NOMO-1 treated with DMSO at 0.1 percent for 48 hours (cell line): ENCODE results near the gene LETM1.

ENCODE experiments used
- DNase-seq: peaks from one replicate; lab custom pipeline; 2025; ENCODE audit not compliant: unreplicated experiment; lab: John Stamatoyannopoulos, UW

The LETM1 gene

GRCh38 chr4:1783015-1783414, 72.9 kb downstream of the LETM1 start:
- DNase-seq: no peak

DNA sequence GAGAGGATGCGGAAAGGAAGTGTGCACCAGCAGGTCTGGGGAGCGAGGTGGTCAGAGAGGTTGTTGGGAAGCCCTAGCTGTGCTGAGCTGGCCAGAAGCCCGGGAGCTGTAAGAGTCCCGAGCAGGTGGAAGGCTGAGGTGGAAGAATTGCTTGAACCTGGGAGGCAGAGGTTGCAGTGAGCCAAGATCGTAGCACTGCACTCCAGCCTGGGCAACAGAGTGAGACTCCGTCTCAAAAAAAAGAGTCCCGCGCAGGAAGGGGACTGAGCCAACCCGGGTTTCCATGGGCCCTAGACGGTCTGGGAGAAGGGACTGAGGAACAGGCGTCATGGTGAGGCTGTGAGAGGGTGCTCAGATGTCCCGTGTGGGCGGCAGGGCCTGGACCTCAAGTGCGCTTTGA, 75.5 kb downstream of the LETM1 start:
- no peak for DNase-seq

- DNase-seq: no peak
Measured at GRCh38 chr4:1779588-1780382, 76.2 kb downstream of the LETM1 start.

- DNase-seq: no peak
Measured at GRCh38 chr4:1778642-1779392, 77.1 kb downstream of the LETM1 start.

DNA sequence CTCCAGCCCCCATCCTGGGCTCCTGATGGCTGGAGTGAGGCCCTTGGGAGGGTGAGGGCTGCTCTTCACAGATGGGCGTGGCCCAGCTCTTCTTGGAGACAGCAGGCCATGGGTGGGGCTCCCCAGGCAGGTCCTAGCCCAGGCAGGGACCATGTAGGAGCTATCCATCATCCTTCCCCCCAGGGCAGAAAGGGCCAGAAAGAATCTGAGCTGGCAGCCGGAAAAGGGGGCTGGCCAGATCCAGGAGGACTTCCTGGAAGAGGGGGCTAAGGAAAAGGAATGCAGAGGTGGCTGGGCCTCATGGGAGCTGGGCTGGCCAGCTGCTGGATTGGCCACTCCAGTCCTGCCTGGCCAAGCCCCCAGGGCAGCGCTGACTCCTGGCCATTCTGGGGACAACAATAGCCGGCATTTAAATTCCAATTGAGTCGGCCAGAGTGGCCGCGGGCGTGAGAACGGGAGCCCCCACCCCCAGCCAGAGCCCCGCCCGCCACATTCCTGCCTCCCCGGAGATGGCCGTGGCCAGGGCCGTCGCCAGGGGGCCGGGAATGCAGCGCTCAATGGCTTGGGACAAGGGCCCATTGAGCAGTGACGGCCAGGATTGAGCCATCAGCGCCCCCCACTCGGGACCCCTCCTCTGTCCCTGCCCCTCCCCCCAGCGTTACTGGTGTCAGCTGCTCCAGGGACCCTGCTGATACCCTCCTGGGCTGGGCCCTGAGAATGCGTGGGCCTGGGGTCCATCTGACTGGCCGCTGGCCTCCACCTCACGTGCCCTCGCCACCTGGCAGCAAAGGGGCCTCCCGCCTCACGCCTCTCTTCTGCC, 77.9 kb downstream of the LETM1 start:
- DNase-seq: no peak

GRCh38 chr4:1776521-1777161, 79.3 kb downstream of the LETM1 start:
- DNase-seq: no peak

GRCh38 chr4:1775731-1776500, 80.0 kb downstream of the LETM1 start:
- DNase-seq: peak; percentile 59

DNA sequence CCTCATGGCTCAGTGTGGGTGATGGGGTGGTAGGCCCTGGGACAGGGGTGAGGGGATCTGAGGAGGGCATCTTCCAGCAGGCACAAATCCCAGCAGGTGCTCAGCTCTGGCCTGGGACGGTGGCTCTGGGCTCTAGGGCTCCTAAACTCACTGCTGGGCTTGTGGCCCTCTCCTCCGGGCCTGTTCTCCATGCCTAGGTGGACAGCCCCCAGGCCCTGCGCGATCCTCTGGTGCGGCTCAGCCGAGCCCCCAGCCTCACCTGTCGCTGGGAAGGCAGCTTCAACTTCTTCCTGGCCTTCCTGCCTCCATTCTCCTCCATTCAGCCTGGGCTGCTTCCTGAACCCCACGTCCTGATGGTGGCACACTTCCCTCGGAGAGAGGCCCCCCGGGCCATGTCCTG, 82.2 kb downstream of the LETM1 start:
- no peak for DNase-seq

DNA sequence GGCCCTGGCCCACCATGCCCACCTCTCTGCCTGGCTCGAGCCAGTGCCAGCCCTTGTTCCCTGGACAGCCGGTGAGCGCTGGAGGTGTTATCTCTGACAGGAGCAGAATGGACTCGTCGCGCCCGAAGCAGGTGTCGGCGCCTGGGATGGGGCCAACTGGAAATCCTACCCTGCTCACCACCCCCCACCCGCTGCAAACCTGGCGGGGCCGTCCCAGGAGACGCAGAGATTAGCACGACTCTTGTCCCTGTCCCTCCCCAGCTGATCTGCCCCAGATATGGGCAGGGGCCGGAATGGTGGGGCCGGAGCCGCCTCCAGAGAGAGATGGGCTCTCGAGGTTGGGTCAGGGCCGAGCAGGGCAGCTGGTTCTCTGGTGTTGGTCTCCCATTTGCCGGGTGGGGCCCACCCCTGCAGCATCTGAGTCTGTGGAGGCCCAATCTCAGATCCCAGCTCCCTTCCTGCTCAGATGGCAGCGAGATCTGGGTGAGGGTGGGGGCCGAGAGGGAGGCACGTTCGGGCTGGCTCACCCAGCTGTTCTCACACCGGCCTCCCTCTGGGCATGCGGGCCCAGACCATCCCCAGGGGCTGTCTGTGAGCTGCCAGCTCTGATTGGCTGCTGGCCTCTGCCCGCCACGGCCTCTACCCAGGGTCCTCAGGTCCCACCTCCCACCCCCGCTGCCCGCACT, 83.0 kb downstream of the LETM1 start:
- DNase-seq: no peak

DNA sequence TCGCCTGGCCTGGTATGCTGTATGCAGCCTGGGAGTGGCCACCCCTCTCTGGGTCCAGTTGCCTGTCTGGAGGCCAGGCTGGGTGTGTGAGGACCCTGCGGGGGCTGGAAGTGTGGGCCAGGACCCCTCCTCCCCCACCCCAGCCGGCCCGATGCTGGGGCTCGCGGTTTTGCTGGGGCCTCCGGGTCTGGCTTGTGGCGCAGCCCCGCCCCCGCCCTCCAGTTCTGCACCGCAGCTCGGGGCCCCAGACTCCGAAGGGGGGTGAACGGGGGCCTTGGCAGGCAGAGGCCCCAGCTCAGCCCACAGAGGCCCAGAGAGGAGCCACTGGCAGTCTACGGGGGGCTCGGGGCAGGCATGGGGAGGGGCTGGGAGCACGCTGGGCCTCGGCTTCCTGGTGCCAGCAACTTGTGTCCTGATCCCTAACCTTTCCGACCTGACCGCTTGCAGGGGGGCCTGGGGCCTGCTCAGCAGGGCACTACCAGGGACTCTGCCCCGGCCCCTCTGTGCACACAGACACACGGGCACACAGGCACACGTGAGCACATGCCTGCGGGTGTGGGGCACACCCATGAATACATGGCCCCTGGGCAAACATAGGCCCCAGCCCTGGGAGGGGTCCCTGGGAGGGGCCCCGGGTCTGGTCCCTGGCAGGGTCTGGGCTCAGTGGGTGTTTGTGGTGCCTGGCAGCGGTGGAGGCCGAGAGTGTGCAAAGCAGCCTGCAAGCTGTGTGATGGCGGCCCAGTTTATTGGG, 84.2 kb downstream of the LETM1 start:
- peak; percentile 35 for DNase-seq

- DNase-seq: no peak
Measured at GRCh38 chr4:1770791-1771231, 85.1 kb downstream of the LETM1 start.

DNA sequence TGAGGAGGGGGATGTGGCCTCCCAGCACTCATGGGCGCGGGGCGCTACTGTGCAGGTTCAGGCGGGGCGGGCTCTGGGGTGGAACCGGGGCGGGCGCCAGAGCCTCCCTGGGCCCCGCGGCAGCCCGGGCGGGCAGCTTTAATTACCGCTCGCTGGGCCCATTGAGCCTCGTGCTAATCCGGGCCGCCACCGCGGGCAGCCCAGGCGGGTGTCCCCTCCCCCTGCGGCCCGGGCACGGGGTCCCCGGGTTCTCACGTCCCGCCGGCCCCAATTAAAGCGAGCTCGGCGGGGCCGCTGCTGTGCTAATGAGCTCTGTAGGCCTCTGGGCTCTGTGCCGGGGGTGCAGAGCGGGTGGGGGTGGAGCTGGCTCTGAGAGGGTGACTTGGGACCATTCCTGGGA, 85.7 kb downstream of the LETM1 start:
- no peak for DNase-seq

- DNase-seq: no peak
Measured at GRCh38 chr4:1769692-1770091, 86.3 kb downstream of the LETM1 start.

DNA sequence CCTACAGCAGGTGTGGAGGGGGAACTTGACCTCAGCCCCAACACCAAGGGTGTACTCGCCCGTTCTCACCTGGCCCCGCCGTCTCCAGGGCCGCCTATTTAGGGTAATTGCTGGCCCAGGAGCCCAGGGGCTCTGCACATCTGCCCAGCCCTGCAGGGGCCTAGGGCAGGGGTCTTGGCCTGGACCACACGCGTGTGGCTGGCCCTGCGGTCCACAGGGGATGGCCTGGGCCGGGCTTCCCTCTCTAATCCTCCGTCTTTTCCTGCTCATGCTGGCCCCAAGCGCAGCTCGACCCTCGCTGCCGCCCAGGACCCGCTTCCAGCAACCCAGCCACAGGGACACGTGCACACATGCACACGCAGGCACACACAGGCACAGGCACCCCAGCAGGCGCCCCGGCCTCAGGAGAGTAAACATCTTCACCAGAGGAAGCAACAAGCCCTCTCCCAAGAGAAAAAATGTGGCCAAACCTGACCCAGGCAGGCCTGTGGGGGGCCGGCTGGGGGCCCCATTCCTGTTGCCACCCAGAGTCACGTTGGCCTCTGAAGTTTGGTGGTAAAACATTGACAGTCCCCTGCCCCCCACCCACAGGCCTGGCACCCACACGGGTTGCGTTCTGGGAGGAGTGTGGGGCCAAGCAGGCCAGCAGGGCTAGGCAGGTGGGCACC, 87.5 kb downstream of the LETM1 start:
- DNase-seq: no peak

- peak; percentile 29 for DNase-seq
Measured at GRCh38 chr4:1767770-1768366, 88.1 kb downstream of the LETM1 start.

DNA sequence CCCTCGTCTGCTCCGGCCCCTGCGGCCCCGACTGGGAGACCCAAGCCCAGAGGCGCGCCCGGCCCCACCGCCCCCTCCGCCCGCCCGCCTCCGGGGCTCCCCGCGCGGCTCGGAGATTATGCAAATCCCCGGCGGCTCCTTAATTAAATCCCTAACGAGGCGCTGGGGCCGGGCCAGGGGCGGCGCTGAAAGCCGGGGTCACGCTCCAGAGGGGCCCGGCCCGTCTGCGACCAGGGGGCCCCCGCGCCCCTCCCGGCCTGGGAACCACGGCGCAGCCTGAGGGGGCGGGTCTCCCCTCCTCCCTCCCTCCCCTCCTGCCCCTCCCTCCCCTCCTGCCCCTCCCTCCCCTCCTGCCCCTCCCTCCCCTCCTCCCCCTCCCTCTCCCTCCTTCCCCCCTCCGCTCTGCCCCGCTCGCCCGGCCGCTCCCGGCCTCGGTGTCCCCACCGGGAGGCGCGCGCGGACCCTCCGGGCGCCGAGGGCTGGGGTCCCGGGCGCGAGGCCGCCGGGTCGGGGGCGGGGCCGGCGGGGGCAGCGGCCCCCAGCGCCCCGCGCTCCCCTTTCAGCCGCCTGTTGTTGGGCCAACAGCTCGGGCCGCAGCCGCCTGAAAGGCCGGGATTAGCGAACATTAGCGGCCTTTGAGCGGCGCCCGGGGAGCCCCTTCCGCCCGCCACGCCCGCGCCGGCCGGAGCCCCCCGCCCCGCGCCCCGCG, 88.7 kb downstream of the LETM1 start:
- no peak for DNase-seq
